Measurements from ENCODE around the gene KCNIP3.
"Not testable (repeated sequence)": the region's sequence is repeated elsewhere in the genome, so short reads cannot be mapped to it uniquely, and the experiment has no call there.

Gene KCNIP3

GRCh38 chr2:95374451-95374920 lies 77.3 kb downstream of the KCNIP3 start:
- H3K9ac ChIP-seq (ENCODE audit: low read depth, low read length) = no peak overlapping the region
- no peaks in the 10 kb centered on the region for H3K9me3 ChIP-seq (ENCODE audit: control insufficient read depth, insufficient read depth, low read length)
- no peaks in the 10 kb centered on the region for H3K36me3 ChIP-seq (ENCODE audit: control insufficient read depth, insufficient read depth, low read length)
- no peak overlapping the region for H3K4me3 ChIP-seq (ENCODE audit: low read depth, low read length)
- no peaks in the 10 kb centered on the region for H3K27me3 ChIP-seq (ENCODE audit: control insufficient read depth, insufficient read depth, low read length)
- no peaks in the 10 kb centered on the region for H3K4me1 ChIP-seq (ENCODE audit: control insufficient read depth, insufficient read depth, low read length)

GRCh38 chr2:95374921-95375471 lies 77.8 kb downstream of the KCNIP3 start:
- Histone ChIP-seq H3K4me3 (ENCODE audit: low read depth, low read length) (no peak overlapping the region), H3K4me1 (ENCODE audit: control insufficient read depth, insufficient read depth, low read length) (peaks cover 3% of the 10 kb centered on the region), H3K9ac (ENCODE audit: low read depth, low read length) (no peak overlapping the region), H3K27me3 (ENCODE audit: control insufficient read depth, insufficient read depth, low read length) (no peaks in the 10 kb centered on the region), H3K9me3 (ENCODE audit: control insufficient read depth, insufficient read depth, low read length) (no peaks in the 10 kb centered on the region), H3K36me3 (ENCODE audit: control insufficient read depth, insufficient read depth, low read length) (no peaks in the 10 kb centered on the region)

DNA sequence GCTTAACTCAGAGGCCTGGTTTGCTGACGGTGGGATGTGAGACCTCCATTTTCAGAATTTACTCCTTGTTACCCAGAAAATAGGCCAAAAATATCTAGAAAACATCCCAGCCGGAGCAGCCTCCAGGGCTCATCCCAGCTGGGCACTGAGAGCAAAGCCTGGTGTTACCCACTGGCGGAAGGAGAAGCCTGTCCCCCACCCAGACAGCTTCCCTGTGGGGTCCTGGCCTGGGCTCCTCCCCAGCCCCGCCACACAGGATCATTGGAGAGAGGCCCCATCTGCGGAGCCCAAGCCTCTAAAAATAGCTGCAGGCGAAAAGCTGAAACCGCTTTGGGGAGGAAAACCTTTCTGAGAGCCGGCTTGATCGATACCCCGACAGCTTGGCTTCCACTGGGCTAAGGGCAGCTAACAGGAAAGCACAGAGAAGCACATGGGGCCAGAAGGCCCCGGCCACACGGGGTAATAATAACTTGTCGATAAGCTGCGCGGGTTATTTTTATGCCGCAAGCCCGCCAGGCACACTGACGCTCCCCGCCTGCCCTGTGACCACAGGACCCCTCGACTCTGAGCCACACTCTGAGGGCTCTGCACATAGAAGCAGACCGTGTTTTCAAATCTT lies 78.5 kb downstream of the KCNIP3 start:
- Histone ChIP-seq H3K4me3 (ENCODE audit: low read depth, low read length) (no peak overlapping the region), H3K4me1 (ENCODE audit: control insufficient read depth, insufficient read depth, low read length) (peaks cover 3% of the 10 kb centered on the region), H3K27me3 (ENCODE audit: control insufficient read depth, insufficient read depth, low read length) (no peaks in the 10 kb centered on the region), H3K36me3 (ENCODE audit: control insufficient read depth, insufficient read depth, low read length) (no peaks in the 10 kb centered on the region), H3K9ac (ENCODE audit: low read depth, low read length) (no peak overlapping the region), H3K9me3 (ENCODE audit: control insufficient read depth, insufficient read depth, low read length) (no peaks in the 10 kb centered on the region)

- Histone ChIP-seq H3K27me3 (ENCODE audit: control insufficient read depth, insufficient read depth, low read length) (no peaks in the 10 kb centered on the region), H3K9ac (ENCODE audit: low read depth, low read length) (no peak overlapping the region), H3K9me3 (ENCODE audit: control insufficient read depth, insufficient read depth, low read length) (no peaks in the 10 kb centered on the region), H3K36me3 (ENCODE audit: control insufficient read depth, insufficient read depth, low read length) (no peaks in the 10 kb centered on the region), H3K4me1 (ENCODE audit: control insufficient read depth, insufficient read depth, low read length) (peaks cover 3% of the 10 kb centered on the region), H3K4me3 (ENCODE audit: low read depth, low read length) (no peak overlapping the region)
These were observed 79.4 kb downstream of the KCNIP3 start for GRCh38 chr2:95376311-95377215.

DNA sequence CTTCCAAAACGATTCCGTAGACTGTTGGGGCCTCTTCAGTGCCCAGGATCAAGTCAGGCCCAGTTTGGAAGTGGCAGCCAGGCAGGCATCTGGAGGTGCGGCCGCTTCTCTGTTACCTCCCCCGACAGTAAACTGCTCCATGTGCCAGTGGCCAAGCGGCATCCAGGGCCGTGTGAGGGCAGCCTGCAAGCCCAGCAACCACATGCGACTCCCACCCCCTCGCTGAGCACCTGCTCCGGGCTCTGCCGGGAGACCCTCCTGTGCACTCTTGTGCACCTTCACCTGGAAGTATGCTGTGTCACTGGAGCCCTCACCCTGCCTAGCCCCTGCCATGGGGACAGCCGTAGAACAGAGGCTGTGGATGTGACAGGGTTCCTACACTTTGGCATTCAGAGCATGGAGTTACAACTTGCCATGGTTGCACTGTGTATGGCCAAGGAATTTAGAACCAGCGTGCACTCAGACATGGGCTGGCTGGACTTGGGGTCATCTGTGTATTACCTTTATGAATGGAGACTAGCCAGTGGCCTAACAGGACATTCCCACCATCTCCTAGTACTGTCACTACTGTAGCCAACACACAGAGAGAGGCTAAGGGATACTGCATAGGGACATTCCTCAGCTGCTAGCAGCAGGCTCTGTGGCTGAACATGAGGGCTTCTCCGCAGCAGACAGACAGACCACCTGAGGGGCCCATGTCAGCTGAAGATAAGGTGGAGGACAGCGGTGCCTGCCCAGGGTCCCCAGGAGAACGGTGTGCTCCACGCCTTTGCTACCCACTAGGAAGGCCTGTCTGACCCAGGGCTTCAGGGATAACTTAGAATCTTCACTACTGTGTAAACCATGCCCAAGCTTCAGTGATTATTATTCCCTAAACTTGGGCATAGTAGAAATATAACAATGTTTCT lies 80.3 kb downstream of the KCNIP3 start:
- Histone ChIP-seq H3K36me3 (ENCODE audit: control insufficient read depth, insufficient read depth, low read length) (no peaks in the 10 kb centered on the region), H3K27me3 (ENCODE audit: control insufficient read depth, insufficient read depth, low read length) (no peaks in the 10 kb centered on the region), H3K9me3 (ENCODE audit: control insufficient read depth, insufficient read depth, low read length) (no peaks in the 10 kb centered on the region), H3K4me3 (ENCODE audit: low read depth, low read length) (no peak overlapping the region), H3K4me1 (ENCODE audit: control insufficient read depth, insufficient read depth, low read length) (peaks cover 3% of the 10 kb centered on the region), H3K9ac (ENCODE audit: low read depth, low read length) (no peak overlapping the region)

DNA sequence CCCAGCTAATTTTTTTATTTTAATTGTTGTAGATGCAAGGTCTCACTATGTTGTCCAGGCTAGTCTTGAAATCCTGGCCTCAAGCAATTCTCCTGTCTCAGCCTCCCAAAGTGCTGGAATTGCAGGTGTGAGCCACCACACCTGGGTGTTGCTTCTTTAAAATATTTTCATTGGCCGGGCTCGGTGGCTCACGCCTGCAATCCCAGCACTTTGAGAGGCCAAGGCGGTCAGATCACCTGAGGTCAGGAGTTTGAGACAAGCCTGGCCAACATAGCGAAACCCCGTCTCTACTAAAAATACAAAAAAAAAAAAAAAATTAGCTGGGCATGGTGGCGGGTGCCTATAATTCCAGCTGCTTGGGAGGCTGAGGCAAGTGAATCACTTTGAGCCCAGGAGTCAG lies 81.1 kb downstream of the KCNIP3 start:
- not testable (repeated sequence) for H3K36me3 ChIP-seq (ENCODE audit: control insufficient read depth, insufficient read depth, low read length); H3K4me1 ChIP-seq (ENCODE audit: control insufficient read depth, insufficient read depth, low read length); H3K27me3 ChIP-seq (ENCODE audit: control insufficient read depth, insufficient read depth, low read length); H3K9ac ChIP-seq (ENCODE audit: low read depth, low read length); H3K9me3 ChIP-seq (ENCODE audit: control insufficient read depth, insufficient read depth, low read length); H3K4me3 ChIP-seq (ENCODE audit: low read depth, low read length)

DNA sequence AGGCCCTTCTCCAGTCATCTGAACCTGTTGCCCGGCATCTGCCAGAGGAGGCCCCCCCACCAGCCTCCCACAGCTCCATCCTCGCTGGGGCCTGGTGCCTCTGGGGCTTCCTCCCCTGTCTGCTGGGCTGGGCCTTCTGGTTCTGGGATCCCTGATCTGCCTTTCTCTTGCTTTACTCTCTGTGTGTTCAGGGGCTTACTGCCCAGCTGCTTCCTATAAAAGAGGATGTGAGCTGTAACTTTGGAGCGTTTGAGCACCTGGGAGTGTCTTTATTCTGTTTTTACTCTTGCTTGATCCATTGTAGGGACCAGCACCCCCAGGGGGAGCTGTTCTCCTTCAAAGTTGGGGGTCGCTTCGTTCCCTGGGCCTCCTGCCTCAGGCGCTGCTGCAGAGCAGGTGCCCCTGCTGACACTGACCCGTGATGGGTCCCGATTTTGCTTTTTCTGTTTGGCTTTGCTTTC lies 82.3 kb downstream of the KCNIP3 start:
- Histone ChIP-seq H3K4me3 (ENCODE audit: low read depth, low read length) (no peak overlapping the region), H3K9me3 (ENCODE audit: control insufficient read depth, insufficient read depth, low read length) (no peaks in the 10 kb centered on the region), H3K9ac (ENCODE audit: low read depth, low read length) (no peak overlapping the region), H3K4me1 (ENCODE audit: control insufficient read depth, insufficient read depth, low read length) (peaks cover 3% of the 10 kb centered on the region), H3K27me3 (ENCODE audit: control insufficient read depth, insufficient read depth, low read length) (no peaks in the 10 kb centered on the region), H3K36me3 (ENCODE audit: control insufficient read depth, insufficient read depth, low read length) (no peaks in the 10 kb centered on the region)

DNA sequence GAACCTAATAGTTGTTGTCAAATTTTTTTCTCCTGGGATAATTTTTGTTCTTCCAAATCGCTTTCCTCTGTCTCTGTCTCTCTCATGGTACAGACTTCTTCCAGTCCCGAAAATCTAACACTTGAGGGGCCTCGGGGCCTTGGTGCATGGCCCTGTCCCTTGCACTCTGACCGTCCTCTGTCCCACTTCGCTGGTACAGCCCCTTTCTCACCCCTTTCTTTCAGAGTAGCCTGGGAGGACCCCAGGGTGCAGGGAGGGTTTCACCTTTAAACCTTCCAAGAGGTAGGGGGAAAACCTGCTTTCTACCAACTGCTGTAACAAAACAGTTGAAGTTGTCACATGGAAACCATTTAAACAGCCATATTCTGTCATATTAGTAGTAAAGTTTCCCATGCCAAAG lies 83.1 kb downstream of the KCNIP3 start:
- Histone ChIP-seq H3K4me3 (ENCODE audit: low read depth, low read length) (no peak overlapping the region), H3K4me1 (ENCODE audit: control insufficient read depth, insufficient read depth, low read length) (peaks cover 3% of the 10 kb centered on the region), H3K9ac (ENCODE audit: low read depth, low read length) (no peak overlapping the region), H3K36me3 (ENCODE audit: control insufficient read depth, insufficient read depth, low read length) (no peaks in the 10 kb centered on the region), H3K9me3 (ENCODE audit: control insufficient read depth, insufficient read depth, low read length) (no peaks in the 10 kb centered on the region), H3K27me3 (ENCODE audit: control insufficient read depth, insufficient read depth, low read length) (no peaks in the 10 kb centered on the region)

DNA sequence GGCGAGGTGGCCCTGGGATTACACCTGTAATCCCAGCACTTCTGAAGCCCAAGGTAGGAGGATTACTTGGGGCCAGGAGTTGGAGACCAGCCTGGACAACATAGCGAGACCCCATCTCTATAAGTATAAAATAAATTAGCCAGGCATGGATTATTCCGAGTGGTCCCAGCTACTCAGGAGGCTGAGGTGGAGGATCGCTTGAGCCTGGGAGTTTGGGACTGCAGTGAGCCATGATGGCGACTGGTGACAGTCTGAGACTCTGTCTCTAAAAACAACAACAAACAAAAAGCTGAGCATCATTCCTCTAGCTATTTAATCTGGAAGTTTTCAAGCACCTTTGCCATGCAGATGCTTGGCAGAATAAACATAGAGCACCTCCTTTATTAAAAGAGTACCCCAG lies 83.6 kb downstream of the KCNIP3 start:
- peaks cover 3% of the 10 kb centered on the region for H3K4me1 ChIP-seq (ENCODE audit: control insufficient read depth, insufficient read depth, low read length)
- no peak overlapping the region for H3K4me3 ChIP-seq (ENCODE audit: low read depth, low read length)
- no peak overlapping the region for H3K9ac ChIP-seq (ENCODE audit: low read depth, low read length)
- no peaks in the 10 kb centered on the region for H3K36me3 ChIP-seq (ENCODE audit: control insufficient read depth, insufficient read depth, low read length)
- H3K9me3 ChIP-seq (ENCODE audit: control insufficient read depth, insufficient read depth, low read length) = no peaks in the 10 kb centered on the region
- no peaks in the 10 kb centered on the region for H3K27me3 ChIP-seq (ENCODE audit: control insufficient read depth, insufficient read depth, low read length)

DNA sequence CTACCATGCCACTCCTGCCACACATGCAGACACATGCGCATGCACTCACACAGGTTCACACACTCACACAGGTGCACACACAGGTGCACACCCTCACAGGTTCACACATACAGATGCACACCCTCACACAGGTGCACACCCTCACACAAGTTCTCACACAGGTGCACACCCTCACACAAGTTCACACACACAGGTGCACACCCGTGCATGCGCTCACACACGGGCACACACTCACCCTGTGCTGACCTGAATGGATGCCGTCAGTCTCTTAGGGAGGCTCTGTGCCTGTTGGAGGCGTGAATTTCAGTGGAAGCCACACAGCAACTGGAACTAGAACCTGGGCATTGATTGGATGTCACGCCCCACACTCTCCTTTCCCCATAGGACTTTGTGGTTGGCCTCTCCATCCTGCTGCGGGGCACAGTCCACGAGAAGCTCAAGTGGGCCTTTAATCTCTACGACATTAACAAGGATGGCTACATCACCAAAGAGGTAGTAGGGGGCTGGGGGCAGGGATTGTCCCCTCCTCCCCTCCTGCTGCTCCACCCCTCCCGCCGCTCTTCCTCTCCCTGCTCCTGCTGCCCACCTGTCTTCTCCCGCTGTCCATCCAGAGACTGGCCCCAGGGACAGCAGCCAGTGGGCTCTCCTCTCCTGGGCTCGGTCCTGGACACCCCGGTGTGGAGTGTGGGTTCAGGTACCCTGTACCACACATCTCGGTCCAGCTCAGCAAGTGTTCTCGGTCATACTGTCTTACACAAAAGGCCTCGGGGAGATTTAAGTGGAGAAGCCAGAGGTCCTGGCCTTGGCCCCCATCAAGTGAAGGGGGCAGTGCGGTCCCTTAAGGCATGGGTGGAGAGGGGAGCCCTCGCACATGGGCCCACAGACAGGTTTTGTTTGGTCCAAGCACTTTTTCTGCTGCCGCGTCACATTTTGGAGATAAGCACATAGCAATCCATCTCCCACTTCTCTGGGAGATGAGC lies 84.4 kb downstream of the KCNIP3 start:
- no peaks in the 10 kb centered on the region for H3K9me3 ChIP-seq (ENCODE audit: control insufficient read depth, insufficient read depth, low read length)
- H3K9ac ChIP-seq (ENCODE audit: low read depth, low read length) = no peak overlapping the region
- H3K36me3 ChIP-seq (ENCODE audit: control insufficient read depth, insufficient read depth, low read length) = no peaks in the 10 kb centered on the region
- no peak overlapping the region for H3K4me3 ChIP-seq (ENCODE audit: low read depth, low read length)
- H3K27me3 ChIP-seq (ENCODE audit: control insufficient read depth, insufficient read depth, low read length) = no peaks in the 10 kb centered on the region
- H3K4me1 ChIP-seq (ENCODE audit: control insufficient read depth, insufficient read depth, low read length) = peaks cover 3% of the 10 kb centered on the region

Measured in iPS-15b (cell line).